Measurements from ENCODE around the gene SPATS2. TPM values are rescaled to one million over a fixed set of nuclear protein-coding genes. Genes with fewer than 3 reads are reported as not detected.

Gene SPATS2
- total and polyA plus RNA-seq, 7 donors = 6.9 to 32.1 (median 11.7) TPM

- Histone ChIP-seq H3K4me3 (no peak overlapping the region), H3K9me3 (no peaks in the 10 kb centered on the region), H3K4me1 (peaks cover 0 to 23% (median 18%) of the 10 kb centered on the region in 4 donors), H3K27me3 (peaks cover 25 to 66% (median 39%) of the 10 kb centered on the region in 3 donors), H3K36me3 (no peaks in the 10 kb centered on the region), H3K27ac (no peak overlapping the region)
- DNase-seq = peak; percentile 46
- TF ChIP-seq POLR2AphosphoS5 (IDR thresholded peaks at IDR 0.05) (no peak), CTCF (IDR thresholded peaks at IDR 0.05) (no peak), POLR2A (IDR thresholded peaks at IDR 0.05) (no peak), EP300 (IDR thresholded peaks at IDR 0.05) (no peak)
- WGBS, 2 donors = 93% methylated on average over 6 of the region's 6 CpGs
- intact Hi-C loops (cut with DNase I) = no loop called here
Observed at GRCh38 chr12:49535921-49536525, 168.8 kb downstream of the SPATS2 start.

- Histone ChIP-seq H3K36me3 (no peaks in the 10 kb centered on the region), H3K4me1 (peaks cover 0 to 23% (median 18%) of the 10 kb centered on the region in 4 donors), H3K27me3 (peaks cover 25 to 66% (median 39%) of the 10 kb centered on the region in 3 donors), H3K9me3 (no peaks in the 10 kb centered on the region), H3K27ac (no peak overlapping the region), H3K4me3 (no peak overlapping the region)
- intact Hi-C loops (cut with DNase I) = no loop called here
- DNase-seq = no peak
- WGBS, 2 donors = 44 to 50% methylated on average over 3 of the region's 3 CpGs
- TF ChIP-seq POLR2A (IDR thresholded peaks at IDR 0.05) (no peak), POLR2AphosphoS5 (IDR thresholded peaks at IDR 0.05) (no peak), CTCF (IDR thresholded peaks at IDR 0.05) (no peak), EP300 (IDR thresholded peaks at IDR 0.05) (no peak)
Observed at GRCh38 chr12:49536526-49537071, 169.3 kb downstream of the SPATS2 start.

- DNase-seq = no peak
- intact Hi-C loops (cut with DNase I) = no loop called here
- peak overlapping the region in 3 of 4 donors; percentile 48 to 54 (median 48) for H3K4me3 ChIP-seq
- TF ChIP-seq POLR2AphosphoS5 (IDR thresholded peaks at IDR 0.05) = no peak
- TF ChIP-seq POLR2A (IDR thresholded peaks at IDR 0.05) = no peak
- no peak for TF ChIP-seq EP300 (IDR thresholded peaks at IDR 0.05)
- no peak for TF ChIP-seq CTCF (IDR thresholded peaks at IDR 0.05)
- WGBS, 2 donors = 18 to 24% methylated on average over 13 of the region's 13 CpGs
- peaks cover 0 to 23% (median 18%) of the 10 kb centered on the region in 4 donors for H3K4me1 ChIP-seq
- H3K27me3 ChIP-seq = peaks cover 25 to 66% (median 39%) of the 10 kb centered on the region in 3 donors
- H3K36me3 ChIP-seq = no peaks in the 10 kb centered on the region
- no peak overlapping the region for H3K27ac ChIP-seq
- H3K9me3 ChIP-seq = no peaks in the 10 kb centered on the region
Observed at GRCh38 chr12:49537231-49537751, 170.0 kb downstream of the SPATS2 start.

GRCh38 chr12:49537752-49538509, 170.7 kb downstream of the SPATS2 start:
- Histone ChIP-seq H3K9me3 (no peaks in the 10 kb centered on the region), H3K4me1 (peaks cover 0 to 23% (median 18%) of the 10 kb centered on the region in 4 donors), H3K27me3 (peaks cover 25 to 66% (median 39%) of the 10 kb centered on the region in 3 donors), H3K4me3 (peak overlapping the region; percentile 9 to 54 (median 48)), H3K27ac (no peak overlapping the region), H3K36me3 (no peaks in the 10 kb centered on the region)
- peak; percentile 56 for DNase-seq
- intact Hi-C loops (cut with DNase I) = no loop called here
- 1% methylated on average over 61 of the region's 61 CpGs for WGBS, 2 donors
- no peak for TF ChIP-seq EP300 (IDR thresholded peaks at IDR 0.05)
- no peak for TF ChIP-seq POLR2AphosphoS5 (IDR thresholded peaks at IDR 0.05)
- no peak for TF ChIP-seq POLR2A (IDR thresholded peaks at IDR 0.05)
- no peak for TF ChIP-seq CTCF (IDR thresholded peaks at IDR 0.05)

Measured in sigmoid colon (tissue), 7 donors.